Neural cell (in vitro differentiated cells): Measurements from ENCODE around the gene TTC32.

Experiments used
- CTCF ChIP-seq: fragments of 450-650 bp; IDR thresholded peaks from 2 replicates; pipeline ENCODE4 v1.5.1; 2014; ENCODE audit warnings: antibody characterized with exemption, mild to moderate bottlenecking, moderate library complexity; ENCODE audit not compliant: poor library complexity, severe bottlenecking
- EP300 ChIP-seq: fragments of 450-650 bp; conservative IDR thresholded peaks from 2 replicates; pipeline ENCODE4 v1.6.1; 2014; ENCODE audit warnings: antibody characterized with exemption, mild to moderate bottlenecking, moderate library complexity; ENCODE audit not compliant: poor library complexity, severe bottlenecking
- EZH2 ChIP-seq: fragments of 200-600, 300-800 bp; shearing (Covaris generic), sonication (generic); IDR thresholded peaks from 2 replicates; pipeline ENCODE4 v1.6.1; 2014; ENCODE audit warnings: antibody characterized with exemption, low read length, borderline replicate concordance, mild to moderate bottlenecking; ENCODE audit not compliant: insufficient read depth, poor library complexity, severe bottlenecking
- POLR2AphosphoS5 ChIP-seq: IDR thresholded peaks from 2 replicates; pipeline ENCODE4 v1.6.1; 2012
- REST ChIP-seq: IDR thresholded peaks from 2 replicates; pipeline ENCODE4 v1.6.1; 2012; ENCODE audit warnings: borderline replicate concordance
- SMC3 ChIP-seq: fragments of 450-650 bp; conservative IDR thresholded peaks from 2 replicates; pipeline ENCODE4 v1.6.1; 2014; ENCODE audit warnings: antibody characterized with exemption, mild to moderate bottlenecking, moderate library complexity; ENCODE audit not compliant: poor library complexity

- TF ChIP-seq SMC3 (no peak), POLR2AphosphoS5 (no peak), CTCF (no peak), EP300 (no peak), EZH2 (no peak), REST (no peak)
Measured at GRCh38 chr2:19949071-19949470, 47.3 kb upstream of the TTC32 start.
